NT2/D1 (cell line): Measurements from ENCODE around the gene BMF.
"Not testable (repeated sequence)": the region's sequence is repeated elsewhere in the genome, so short reads cannot be mapped to it uniquely, and the experiment has no call there.

Experiments
- DNase-seq: peaks from one replicate; pipeline ENCODE4 v3.0.0-alpha.2; 2011; ENCODE audit warnings: low read depth, low spot score
- H3K27me3 ChIP-seq: 2 replicates; pipeline ENCODE4 v1.6.0; 2011; ENCODE audit warnings: mild to moderate bottlenecking; ENCODE audit not compliant: insufficient read length, insufficient read depth
- H3K36me3 ChIP-seq: 2 replicates; pipeline ENCODE4 v1.6.1; 2011; ENCODE audit warnings: mild to moderate bottlenecking, low read length, mixed read lengths; ENCODE audit not compliant: insufficient read depth, insufficient read length
- H3K4me1 ChIP-seq: 2 replicates; pipeline ENCODE4 v1.5.1; 2011; ENCODE audit not compliant: insufficient read depth, insufficient read length
- H3K4me3 ChIP-seq: 2 replicates; pipeline ENCODE4 v1.5.1; 2011; ENCODE audit warnings: low read depth; ENCODE audit not compliant: insufficient read length
- H3K9ac ChIP-seq: 2 replicates; pipeline ENCODE4 v1.6.0; 2011; ENCODE audit warnings: low read depth; ENCODE audit not compliant: insufficient read length
- H3K9me3 ChIP-seq: 2 replicates; pipeline ENCODE4 v1.5.1; 2011; ENCODE audit warnings: mild to moderate bottlenecking, low read length; ENCODE audit not compliant: insufficient read depth
- SUZ12 ChIP-seq: IDR thresholded peaks from 2 replicates; pipeline ENCODE4 v1.6.1; 2011; ENCODE audit not compliant: insufficient read length, insufficient read depth; ENCODE audit errors: extremely low read depth
- YY1 ChIP-seq: IDR thresholded peaks from 2 replicates; pipeline ENCODE4 v1.6.1; 2011; ENCODE audit not compliant: insufficient read length, insufficient read depth
- ZNF274 ChIP-seq: IDR thresholded peaks from 2 replicates; pipeline ENCODE4 v1.6.1; 2011; ENCODE audit warnings: mild to moderate bottlenecking, low read depth, low read length

The BMF gene

DNA sequence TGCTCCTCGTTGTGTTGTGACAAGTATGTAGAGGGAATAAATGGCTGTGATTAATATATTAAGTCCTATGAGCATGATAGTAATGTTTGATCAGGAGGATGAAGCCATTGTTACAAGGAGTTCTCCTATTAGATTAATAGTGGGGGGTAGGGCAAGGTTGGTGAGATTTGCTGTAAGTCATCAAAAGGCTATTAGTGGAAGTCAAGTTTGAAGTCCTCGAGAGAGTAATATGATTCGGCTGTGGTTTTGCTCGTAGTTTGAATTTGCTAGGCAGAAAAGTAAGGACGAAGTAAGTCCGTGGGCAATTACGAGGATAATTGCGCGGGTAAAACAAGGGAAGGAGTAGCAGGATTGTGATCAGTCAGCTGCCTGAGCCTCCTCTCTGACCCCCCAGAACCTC is 26.2 kb upstream of the BMF start:
- DNase-seq: no peak
- Histone ChIP-seq H3K36me3 (no peaks in the 10 kb centered on the region), H3K27me3 (no peaks in the 10 kb centered on the region), H3K9me3 (no peaks in the 10 kb centered on the region), H3K4me3 (no peak overlapping the region), H3K9ac (no peak overlapping the region), H3K4me1 (no peaks in the 10 kb centered on the region)
- no peak for TF ChIP-seq YY1
- TF ChIP-seq ZNF274: no peak
- no peak for TF ChIP-seq SUZ12

DNA sequence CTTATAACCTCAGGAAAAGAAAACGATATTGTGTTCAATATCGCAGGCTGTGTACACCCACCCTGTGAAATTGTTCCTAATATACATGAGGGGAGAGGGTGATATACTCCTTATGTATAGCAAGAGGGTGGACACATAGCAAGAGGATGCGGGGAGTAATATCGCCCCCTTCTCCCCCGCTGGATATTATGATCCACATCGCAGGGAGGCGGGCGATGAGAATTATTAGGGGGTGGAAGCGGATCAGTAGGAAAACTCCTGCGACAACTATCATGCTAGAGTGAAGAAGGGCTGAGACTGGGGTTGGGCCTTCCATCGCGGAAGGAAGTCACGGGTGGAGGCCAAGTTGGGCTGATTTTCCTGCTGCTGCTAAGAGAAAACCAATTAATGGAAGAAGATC is 24.9 kb upstream of the BMF start:
- Histone ChIP-seq H3K9me3 (no peaks in the 10 kb centered on the region), H3K4me3 (no peak overlapping the region), H3K36me3 (no peaks in the 10 kb centered on the region), H3K9ac (no peak overlapping the region), H3K4me1 (no peaks in the 10 kb centered on the region), H3K27me3 (no peaks in the 10 kb centered on the region)
- TF ChIP-seq SUZ12 (no peak), ZNF274 (no peak), YY1 (no peak)
- no peak for DNase-seq

DNA sequence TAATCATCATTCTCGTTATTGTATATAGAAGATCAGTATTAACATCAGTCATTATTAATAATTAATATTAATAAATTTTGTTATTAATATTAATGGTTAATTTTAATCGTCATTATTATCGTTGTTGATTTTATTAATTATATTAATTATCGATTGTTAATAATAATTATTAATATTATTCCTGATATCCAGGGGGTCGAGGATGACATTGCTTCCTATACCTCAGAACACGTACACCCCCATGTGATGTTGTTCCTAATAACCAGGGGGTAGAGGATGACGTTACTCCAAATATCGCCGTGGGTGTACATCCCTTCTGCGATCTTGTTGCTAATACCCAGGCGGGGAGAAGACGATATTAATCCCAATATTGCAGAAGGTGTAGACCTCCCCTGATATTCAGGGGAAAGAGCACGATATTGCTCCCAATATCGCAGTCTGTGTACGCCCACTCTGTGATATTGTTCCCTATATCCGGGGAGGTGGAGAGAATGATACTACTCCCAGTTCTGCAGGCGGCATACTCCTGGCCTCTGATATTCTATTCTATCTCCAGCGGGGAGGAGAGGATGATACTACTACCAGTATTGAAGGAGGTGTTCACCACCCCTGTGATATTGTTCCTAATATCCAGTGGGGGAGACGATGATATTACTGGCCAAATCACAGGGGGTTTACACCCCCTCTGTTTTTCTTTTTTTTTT is 22.3 kb upstream of the BMF start:
- TF ChIP-seq SUZ12 (no peak), YY1 (no peak), ZNF274 (no peak)
- DNase-seq: no peak
- H3K36me3 ChIP-seq: no peaks in the 10 kb centered on the region
- no peak overlapping the region for H3K4me3 ChIP-seq
- H3K9me3 ChIP-seq: no peaks in the 10 kb centered on the region
- H3K4me1 ChIP-seq: no peaks in the 10 kb centered on the region
- no peaks in the 10 kb centered on the region for H3K27me3 ChIP-seq
- H3K9ac ChIP-seq: no peak overlapping the region

DNA sequence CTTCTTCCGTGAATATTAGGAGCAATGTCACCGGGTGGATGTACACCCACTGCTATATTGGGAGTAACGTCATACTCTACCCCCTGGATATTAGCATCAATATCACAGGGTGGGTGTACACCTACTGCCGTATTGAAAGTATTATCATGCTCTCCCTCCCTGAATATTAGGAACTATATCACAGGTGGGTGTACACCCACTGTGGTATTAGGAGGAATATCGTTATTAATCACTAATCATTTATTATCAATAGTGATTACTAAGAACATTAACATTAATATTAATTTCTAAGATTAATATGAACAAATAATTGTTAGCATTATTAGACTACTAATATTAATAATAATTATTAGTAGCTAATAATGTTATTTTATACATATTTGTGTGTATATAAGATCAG is 21.4 kb upstream of the BMF start:
- H3K9ac ChIP-seq: no peak overlapping the region
- H3K27me3 ChIP-seq: no peaks in the 10 kb centered on the region
- no peaks in the 10 kb centered on the region for H3K36me3 ChIP-seq
- TF ChIP-seq YY1: no peak
- no peak for TF ChIP-seq SUZ12
- TF ChIP-seq ZNF274: no peak
- DNase-seq: no peak
- no peaks in the 10 kb centered on the region for H3K4me1 ChIP-seq
- H3K9me3 ChIP-seq: no peaks in the 10 kb centered on the region
- no peak overlapping the region for H3K4me3 ChIP-seq

DNA sequence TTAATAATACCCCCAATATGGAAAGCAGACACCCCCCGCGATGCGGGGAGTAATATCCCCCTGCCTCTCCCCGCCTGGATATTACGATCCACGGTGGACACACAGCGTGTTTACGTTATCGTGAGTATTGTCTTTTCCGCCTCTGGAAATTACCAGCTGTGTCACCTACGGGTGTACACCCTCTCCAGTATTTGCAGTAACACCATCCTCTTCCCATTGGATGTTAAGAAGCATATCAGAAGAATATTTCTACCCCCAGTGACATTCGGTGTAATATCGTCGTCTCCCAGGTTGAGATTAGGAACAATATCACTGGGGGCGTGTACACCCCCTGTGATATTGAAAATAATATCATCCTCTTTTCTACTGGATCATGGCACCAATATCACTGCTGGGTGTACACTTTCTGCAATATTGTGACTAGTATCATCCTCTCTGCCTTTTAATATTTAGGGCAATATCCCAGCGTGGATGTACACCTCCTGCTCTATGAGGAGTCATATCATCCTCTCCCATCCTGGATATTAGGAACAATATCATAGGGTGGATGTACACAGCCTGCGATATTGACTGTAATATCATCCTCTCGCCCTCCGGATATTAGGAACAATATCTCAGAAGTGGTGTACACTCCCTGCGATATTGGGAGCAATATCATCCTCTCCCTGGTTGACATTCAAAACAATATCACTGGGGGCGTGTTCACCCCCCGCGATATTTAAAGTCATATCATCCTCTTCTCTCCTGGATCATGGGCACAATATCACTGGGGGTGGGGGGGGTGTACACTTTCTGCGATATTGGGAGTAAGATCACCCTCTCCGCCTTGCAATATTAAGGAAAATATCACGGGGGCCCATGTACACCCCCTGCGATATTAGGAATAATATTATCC is 20.3 kb upstream of the BMF start:
- Histone ChIP-seq H3K4me1 (no peaks in the 10 kb centered on the region), H3K9me3 (no peaks in the 10 kb centered on the region), H3K27me3 (no peaks in the 10 kb centered on the region), H3K4me3 (no peak overlapping the region), H3K9ac (no peak overlapping the region), H3K36me3 (no peaks in the 10 kb centered on the region)
- DNase-seq: no peak
- no peak for TF ChIP-seq ZNF274
- TF ChIP-seq SUZ12: no peak
- no peak for TF ChIP-seq YY1

DNA sequence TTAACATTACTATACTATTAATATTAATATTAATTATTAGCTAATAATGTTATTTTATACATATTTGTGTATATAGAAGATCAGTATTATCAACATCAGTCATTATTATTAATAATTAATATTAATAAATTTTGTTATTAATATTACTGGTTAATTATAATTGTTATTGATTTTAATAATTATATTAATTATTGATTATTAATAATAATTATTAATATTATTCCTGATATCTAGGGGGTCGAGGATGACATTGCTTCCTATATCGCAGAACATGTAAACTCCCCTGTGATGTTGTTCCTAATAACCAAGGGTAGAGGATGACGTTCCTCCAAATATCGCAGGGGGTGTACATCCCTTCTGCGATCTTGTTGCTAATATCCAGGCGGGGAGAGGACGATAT is 17.3 kb upstream of the BMF start:
- H3K4me1 ChIP-seq: no peaks in the 10 kb centered on the region
- TF ChIP-seq YY1 (no peak), ZNF274 (no peak), SUZ12 (no peak)
- H3K9ac ChIP-seq: no peak overlapping the region
- H3K36me3 ChIP-seq: no peaks in the 10 kb centered on the region
- H3K9me3 ChIP-seq: no peaks in the 10 kb centered on the region
- no peaks in the 10 kb centered on the region for H3K27me3 ChIP-seq
- no peak for DNase-seq
- no peak overlapping the region for H3K4me3 ChIP-seq

DNA sequence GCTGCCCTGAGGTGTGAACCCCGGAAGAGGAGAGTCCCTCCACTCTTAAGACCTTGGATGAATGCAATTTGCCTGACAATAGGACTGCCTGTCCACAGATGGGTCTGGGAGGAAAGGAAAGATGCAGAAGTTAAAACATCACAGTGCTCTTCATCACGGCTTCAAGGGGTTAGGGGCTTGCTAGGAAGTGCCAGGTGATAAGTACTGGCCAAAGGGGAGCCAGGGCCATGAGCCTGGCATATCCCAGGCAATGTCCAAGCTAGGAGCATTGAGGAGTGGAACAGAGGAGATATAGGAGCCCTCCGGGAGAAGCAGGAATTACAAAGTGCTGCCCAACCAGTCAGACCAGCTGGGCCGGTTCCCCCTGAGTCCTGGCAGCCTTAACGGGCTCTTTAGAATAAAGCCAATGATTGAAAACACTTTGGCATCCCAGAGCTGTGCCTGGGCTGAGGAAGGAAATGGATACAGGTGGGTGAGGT is 16.2 kb upstream of the BMF start:
- H3K36me3 ChIP-seq, H3K9me3 ChIP-seq, H3K9ac ChIP-seq, H3K27me3 ChIP-seq, H3K4me1 ChIP-seq, H3K4me3 ChIP-seq, DNase-seq: not testable (repeated sequence)

DNA sequence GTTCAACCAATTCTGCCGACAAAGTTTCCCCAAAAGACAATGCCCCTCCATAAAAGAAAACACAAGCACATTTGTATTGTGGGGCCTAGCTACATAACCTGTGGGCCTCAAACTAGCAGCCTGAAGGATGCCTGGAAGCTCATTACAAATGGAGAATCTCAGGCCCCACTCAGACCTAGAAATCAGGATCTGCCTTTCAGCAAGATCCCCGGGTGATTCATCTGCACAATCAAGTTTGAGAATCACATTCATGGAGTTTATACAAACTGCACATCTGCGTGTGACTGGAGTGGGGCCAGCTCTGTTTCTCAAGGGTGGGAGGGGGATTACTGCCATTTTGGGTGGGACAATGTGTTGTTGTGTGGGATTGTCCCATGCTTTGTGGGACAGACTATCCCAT is 15.7 kb upstream of the BMF start:
- not testable (repeated sequence) for H3K9ac ChIP-seq, DNase-seq, H3K4me1 ChIP-seq, H3K27me3 ChIP-seq, H3K9me3 ChIP-seq, H3K4me3 ChIP-seq, H3K36me3 ChIP-seq

DNA sequence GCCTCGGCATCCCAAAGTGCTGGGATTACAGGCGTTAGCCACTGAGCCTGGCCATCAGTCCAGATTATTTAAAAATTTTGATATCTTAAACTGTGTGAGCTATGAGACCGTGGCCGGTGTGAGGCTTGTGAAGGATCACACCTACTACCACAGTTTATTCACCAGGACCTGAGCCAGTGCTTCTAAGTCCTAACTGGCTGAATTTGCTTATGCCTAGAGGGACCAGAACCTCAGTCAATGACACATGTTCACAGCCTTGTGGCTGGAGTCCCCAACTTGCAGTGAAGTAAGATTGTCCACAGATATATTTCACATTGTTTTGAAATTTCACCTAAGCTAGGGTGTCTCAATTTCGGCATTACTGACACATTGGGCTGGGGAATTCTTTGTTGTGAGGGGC is 15.2 kb upstream of the BMF start:
- not testable (repeated sequence) for H3K27me3 ChIP-seq, H3K36me3 ChIP-seq, H3K9ac ChIP-seq, H3K4me3 ChIP-seq, H3K4me1 ChIP-seq, DNase-seq, H3K9me3 ChIP-seq

DNA sequence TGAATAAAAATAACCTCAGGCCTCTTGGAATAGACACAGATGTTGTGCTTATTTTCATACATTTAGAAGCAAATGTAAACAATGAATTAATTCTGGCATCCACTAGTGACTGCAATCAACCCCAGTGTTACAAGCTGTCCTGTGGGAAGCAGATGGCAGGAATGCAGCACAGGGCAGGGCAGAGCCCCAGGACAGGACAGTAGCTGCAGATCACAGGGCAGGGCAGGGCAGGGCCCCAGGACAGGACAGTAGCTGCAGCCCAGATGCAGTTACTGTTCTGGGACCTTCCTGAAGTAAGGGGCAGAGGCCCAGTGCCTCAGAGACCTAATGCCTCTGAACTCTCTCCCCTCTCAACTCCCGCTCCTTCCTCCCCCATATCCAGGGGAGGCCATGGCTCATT is 14.3 kb upstream of the BMF start:
- not testable (repeated sequence) for H3K36me3 ChIP-seq, H3K9ac ChIP-seq, H3K9me3 ChIP-seq, H3K4me3 ChIP-seq, DNase-seq, H3K27me3 ChIP-seq, H3K4me1 ChIP-seq
